ENCODE measurements around the gene ACKR3.

The ACKR3 gene

DNA sequence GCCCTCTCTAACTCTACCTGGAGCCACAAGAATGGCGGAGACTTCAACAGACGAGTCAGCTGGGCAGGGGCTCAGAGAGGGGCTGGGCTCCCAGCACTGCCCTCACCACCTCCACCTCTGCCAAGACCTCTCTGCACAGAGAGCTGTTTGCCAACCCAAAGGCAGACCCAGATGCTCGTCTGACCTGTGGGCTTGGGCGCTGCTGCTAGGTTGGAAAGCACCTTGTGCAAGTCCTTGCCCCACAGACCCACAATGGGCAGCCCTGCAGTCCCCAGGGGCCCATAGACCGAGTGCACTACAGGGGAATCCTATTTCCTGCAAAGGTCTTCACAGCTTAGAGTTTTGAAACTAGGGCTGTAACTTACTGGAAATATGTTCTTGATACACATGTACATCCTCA, 13.3 kb downstream of the ACKR3 start:
- TF ChIP-seq CTCF (IDR thresholded peaks at IDR 0.05) = no peak

GRCh38 chr2:236583621-236584203, 14.1 kb downstream of the ACKR3 start:
- Histone ChIP-seq H3K9me3 (no peaks in the 10 kb centered on the region), H3K4me3 (ENCODE audit: low read depth in 1 of 2, low read length in 1 of 2) (no peak overlapping the region), H3K27me3 (no peaks in the 10 kb centered on the region), H3K4me1 (ENCODE audit: control insufficient read depth in 1 of 2, insufficient read depth in 1 of 2, low read depth in 1 of 2, low read length in 1 of 2) (no peaks in the 10 kb centered on the region), H3K27ac (no peak overlapping the region), H3K36me3 (no peaks in the 10 kb centered on the region)
- no peak for TF ChIP-seq CTCF (IDR thresholded peaks at IDR 0.05)

More for the DNA sequence above, 13.3 kb downstream of the ACKR3 start:
- Histone ChIP-seq H3K4me1 (ENCODE audit: control insufficient read depth in 1 of 2, insufficient read depth in 1 of 2, low read depth in 1 of 2, low read length in 1 of 2) (no peaks in the 10 kb centered on the region), H3K4me3 (ENCODE audit: low read depth in 1 of 2, low read length in 1 of 2) (no peak overlapping the region), H3K27me3 (no peaks in the 10 kb centered on the region), H3K9me3 (no peaks in the 10 kb centered on the region), H3K27ac (no peak overlapping the region), H3K36me3 (no peaks in the 10 kb centered on the region)

DNA sequence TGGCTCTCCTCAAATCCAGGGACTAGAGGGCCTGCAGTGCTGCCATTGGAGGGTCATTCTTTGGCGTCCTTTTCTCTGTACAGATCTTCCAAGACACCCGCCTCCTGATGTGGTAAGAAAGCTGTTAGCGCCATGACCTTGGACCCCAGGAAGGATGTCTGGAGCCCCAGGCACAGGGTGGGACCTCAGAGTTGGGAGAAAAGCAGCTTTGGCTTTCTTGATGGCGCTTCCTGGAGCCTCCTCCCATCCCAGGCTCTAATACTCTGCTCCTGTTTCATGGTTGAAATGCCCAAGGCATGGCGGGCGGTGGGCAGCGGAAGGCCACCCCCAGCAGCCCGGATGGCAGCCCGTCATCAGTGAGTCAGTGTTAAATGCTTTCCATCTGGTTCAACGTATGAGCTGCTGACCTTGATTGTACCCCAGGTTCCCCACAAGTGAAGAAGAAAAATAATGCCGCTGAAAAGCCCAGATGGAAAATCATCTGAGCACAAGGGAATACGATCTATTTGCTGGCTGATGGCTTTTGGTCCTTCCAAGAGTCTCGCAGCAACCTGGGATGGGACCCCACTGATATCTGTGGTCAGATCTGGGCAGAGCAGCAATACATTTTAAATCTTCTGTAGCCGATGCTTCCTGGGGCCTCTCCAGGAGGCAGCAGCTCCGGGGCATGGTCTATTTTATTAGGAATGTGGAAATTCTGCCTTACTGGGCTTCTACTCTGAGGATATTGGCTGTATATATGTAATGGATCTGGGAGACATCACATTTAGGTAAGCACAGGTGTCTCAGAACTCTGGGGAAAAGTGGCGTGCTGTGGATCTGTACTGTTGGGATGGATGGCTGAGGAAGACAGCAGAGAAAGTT, 15.1 kb downstream of the ACKR3 start:
- Histone ChIP-seq H3K36me3 (no peaks in the 10 kb centered on the region), H3K27ac (no peak overlapping the region), H3K4me1 (ENCODE audit: control insufficient read depth in 1 of 2, insufficient read depth in 1 of 2, low read depth in 1 of 2, low read length in 1 of 2) (no peaks in the 10 kb centered on the region), H3K27me3 (no peaks in the 10 kb centered on the region), H3K9me3 (no peaks in the 10 kb centered on the region), H3K4me3 (ENCODE audit: low read depth in 1 of 2, low read length in 1 of 2) (no peak overlapping the region)
- TF ChIP-seq CTCF (IDR thresholded peaks at IDR 0.05) = no peak

DNA sequence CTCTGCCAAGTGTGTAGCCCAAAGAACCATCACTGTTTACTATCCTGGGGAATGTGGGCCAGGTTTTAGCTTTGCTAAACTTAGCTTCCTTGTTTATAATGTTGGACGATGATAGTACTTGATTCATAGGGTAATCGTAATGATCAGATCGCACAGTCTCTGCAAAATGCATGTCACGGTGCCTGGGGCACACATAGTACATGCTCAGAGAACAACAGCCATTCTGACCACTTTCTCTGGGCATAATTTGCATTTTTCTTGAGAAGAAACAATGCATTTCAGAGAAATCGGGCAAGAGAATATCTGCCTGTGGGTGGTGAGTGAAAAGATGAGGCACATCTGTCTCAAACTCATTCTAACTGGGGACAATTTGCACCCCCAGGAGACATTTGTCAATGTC, 16.3 kb downstream of the ACKR3 start:
- TF ChIP-seq CTCF (IDR thresholded peaks at IDR 0.05) = no peak
- H3K36me3 ChIP-seq = no peaks in the 10 kb centered on the region

GRCh38 chr2:236587861-236588815, 18.5 kb downstream of the ACKR3 start:
- Histone ChIP-seq H3K9me3 (no peaks in the 10 kb centered on the region), H3K4me3 (ENCODE audit: low read depth in 1 of 2, low read length in 1 of 2) (no peak overlapping the region), H3K4me1 (ENCODE audit: control insufficient read depth in 1 of 2, insufficient read depth in 1 of 2, low read depth in 1 of 2, low read length in 1 of 2) (no peaks in the 10 kb centered on the region), H3K36me3 (no peaks in the 10 kb centered on the region), H3K27ac (no peak overlapping the region), H3K27me3 (no peaks in the 10 kb centered on the region)
- TF ChIP-seq CTCF (IDR thresholded peaks at IDR 0.05) = no peak

More for the DNA sequence above, 16.3 kb downstream of the ACKR3 start:
- H3K9me3 ChIP-seq = no peaks in the 10 kb centered on the region
- H3K27ac ChIP-seq = no peak overlapping the region
- H3K4me1 ChIP-seq (ENCODE audit: control insufficient read depth in 1 of 2, insufficient read depth in 1 of 2, low read depth in 1 of 2, low read length in 1 of 2) = no peaks in the 10 kb centered on the region
- H3K4me3 ChIP-seq (ENCODE audit: low read depth in 1 of 2, low read length in 1 of 2) = no peak overlapping the region
- H3K27me3 ChIP-seq = no peaks in the 10 kb centered on the region

Measured in neutrophil (primary cell).